Ovary (tissue), 3 donors: ENCODE data around the gene AP3M1.

Experiments
- EP300 ChIP-seq: sonication (generic); formaldehyde crosslinking; IDR thresholded peaks from one replicate; pipeline ENCODE4 v1.6.1; 2017; ENCODE audit warnings: antibody characterized with exemption
- TF ChIP-seq, protein P1 (sequence below), 3 donors: fragments of 450-650 bp in 2 of 3; fragments of 200-600 bp in 1 of 3; IDR thresholded peaks; one replicate each; pipeline versions ENCODE4 v1.5.1 to v1.8.0; 2016 to 2022; ENCODE audit warnings: antibody characterized with exemption in 3 of 3, mild to moderate bottlenecking in 1 of 3
- donor health status: DM: no; HTN: no; CAD: no.

DNA sequence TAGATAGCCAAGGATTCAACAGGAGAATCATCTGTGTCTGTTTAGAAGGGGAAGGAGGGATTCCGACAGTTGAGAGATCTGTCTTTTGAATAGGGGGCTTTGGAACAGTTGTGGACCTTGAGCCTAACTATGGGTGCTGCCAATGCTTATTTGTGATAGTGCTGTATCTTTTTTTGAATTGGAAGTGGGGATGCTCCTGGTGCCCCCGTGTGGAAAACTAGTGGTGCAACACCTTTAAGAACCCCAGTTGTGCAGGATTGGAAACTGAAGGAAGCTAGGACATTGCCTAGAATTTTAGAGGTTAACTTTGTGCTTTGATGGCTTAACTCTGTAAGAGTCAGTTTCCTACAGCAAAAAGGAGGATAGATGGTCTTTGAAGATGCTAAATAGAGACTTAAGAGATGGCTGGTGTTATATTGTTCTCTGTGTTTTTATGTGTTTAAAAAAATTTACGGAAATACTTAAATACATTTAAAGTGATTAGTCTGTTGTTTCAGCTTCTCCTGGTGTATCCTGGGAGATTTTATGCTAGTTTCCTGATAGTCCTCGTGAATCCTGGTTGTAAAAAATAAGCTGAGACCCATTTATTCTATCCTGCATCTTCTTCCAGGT, 69.3 kb downstream of the AP3M1 start:
- TF ChIP-seq, protein P1, sequence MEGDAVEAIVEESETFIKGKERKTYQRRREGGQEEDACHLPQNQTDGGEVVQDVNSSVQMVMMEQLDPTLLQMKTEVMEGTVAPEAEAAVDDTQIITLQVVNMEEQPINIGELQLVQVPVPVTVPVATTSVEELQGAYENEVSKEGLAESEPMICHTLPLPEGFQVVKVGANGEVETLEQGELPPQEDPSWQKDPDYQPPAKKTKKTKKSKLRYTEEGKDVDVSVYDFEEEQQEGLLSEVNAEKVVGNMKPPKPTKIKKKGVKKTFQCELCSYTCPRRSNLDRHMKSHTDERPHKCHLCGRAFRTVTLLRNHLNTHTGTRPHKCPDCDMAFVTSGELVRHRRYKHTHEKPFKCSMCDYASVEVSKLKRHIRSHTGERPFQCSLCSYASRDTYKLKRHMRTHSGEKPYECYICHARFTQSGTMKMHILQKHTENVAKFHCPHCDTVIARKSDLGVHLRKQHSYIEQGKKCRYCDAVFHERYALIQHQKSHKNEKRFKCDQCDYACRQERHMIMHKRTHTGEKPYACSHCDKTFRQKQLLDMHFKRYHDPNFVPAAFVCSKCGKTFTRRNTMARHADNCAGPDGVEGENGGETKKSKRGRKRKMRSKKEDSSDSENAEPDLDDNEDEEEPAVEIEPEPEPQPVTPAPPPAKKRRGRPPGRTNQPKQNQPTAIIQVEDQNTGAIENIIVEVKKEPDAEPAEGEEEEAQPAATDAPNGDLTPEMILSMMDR (IDR thresholded peaks at IDR 0.05): peak; percentile 41 to 70 (median 57)
- TF ChIP-seq EP300: no peak
